ACC112 (cell line): ENCODE measurements around the gene GNA12.
"Not testable (repeated sequence)": the region's sequence is repeated elsewhere in the genome, so short reads cannot be mapped to it uniquely, and the experiment has no call there.

Experiments used
- H2AFZ ChIP-seq: fragments of 200-600 bp; sonication (generic); one replicate; pipeline ENCODE4 v1.6.0; 2017; ENCODE audit warnings: antibody characterized with exemption, low read length; ENCODE audit not compliant: unreplicated experiment
- H3K27ac ChIP-seq: fragments of 200-600 bp; sonication (generic); 2 replicates; pipeline ENCODE4 v1.5.1; 2014; ENCODE audit warnings: low read depth, mild to moderate bottlenecking, antibody characterized with exemption, low read length, moderate library complexity
- H3K27me3 ChIP-seq: fragments of 200-600 bp; sonication (generic); 2 replicates; pipeline ENCODE4 v1.6.1; 2014; ENCODE audit warnings: mild to moderate bottlenecking, antibody characterized with exemption, low read length, moderate library complexity, mixed read lengths; ENCODE audit not compliant: insufficient read depth
- H3K36me3 ChIP-seq: fragments of 200-600 bp; sonication (generic); 2 replicates; pipeline ENCODE4 v1.6.1; 2016; ENCODE audit warnings: mild to moderate bottlenecking, antibody characterized with exemption, low read length, moderate library complexity, mixed read lengths; ENCODE audit not compliant: insufficient read depth
- H3K4me1 ChIP-seq: fragments of 200-600 bp; sonication (generic); one replicate; pipeline ENCODE4 v1.6.1; 2016; ENCODE audit warnings: low read length, mixed read lengths; ENCODE audit not compliant: insufficient read depth, unreplicated experiment, control insufficient read depth
- H3K4me3 ChIP-seq: fragments of 200-600 bp; sonication (generic); 2 replicates; pipeline ENCODE4 v1.5.1; 2014; ENCODE audit warnings: mild to moderate bottlenecking, low read depth, low read length
- H3K79me2 ChIP-seq: fragments of 200-600 bp; sonication (generic); one replicate; pipeline ENCODE4 v1.6.0; 2016; ENCODE audit warnings: low read length; ENCODE audit not compliant: control insufficient read depth, unreplicated experiment, insufficient read depth

GNA12 gene

DNA sequence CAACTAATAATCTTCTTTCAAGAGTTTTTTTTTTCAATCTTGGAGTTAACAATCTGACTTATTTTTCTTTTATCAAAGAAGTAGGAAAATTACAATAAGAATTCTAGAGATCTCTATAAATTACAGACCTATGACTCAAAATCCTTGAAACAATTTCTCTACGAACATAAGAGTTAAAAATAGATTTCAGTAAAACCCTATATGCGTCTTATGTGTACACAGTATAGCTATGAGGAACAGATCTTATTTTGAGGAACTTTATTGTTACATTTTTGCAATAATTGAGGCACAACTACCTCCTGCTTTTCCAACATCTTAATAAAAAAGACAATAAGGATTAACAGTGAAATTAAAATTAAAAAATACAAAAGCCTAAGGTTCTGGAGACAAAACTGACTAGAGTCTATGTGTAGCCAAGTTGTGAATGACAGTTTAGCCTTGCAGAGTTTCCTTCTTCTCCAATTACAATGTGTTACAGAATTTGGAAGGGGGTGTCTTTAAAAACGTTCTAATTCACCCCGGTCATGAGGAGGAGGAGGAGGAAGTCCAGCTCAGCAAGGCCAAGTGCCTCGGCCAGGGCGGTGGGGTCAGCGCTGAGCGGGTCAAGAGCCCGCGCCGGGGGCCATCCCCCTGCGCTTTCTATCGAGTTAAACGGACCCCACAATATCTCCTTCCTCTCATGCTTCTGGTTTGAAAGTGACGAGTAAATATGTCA lies 115.6 kb downstream of the GNA12 start:
- H3K27ac ChIP-seq = no peak overlapping the region
- 0 out of 2 replicates have a peak, but pooled peaks cover 10% of the 10 kb centered on the region for H3K36me3 ChIP-seq
- H3K4me3 ChIP-seq = no peak overlapping the region

DNA sequence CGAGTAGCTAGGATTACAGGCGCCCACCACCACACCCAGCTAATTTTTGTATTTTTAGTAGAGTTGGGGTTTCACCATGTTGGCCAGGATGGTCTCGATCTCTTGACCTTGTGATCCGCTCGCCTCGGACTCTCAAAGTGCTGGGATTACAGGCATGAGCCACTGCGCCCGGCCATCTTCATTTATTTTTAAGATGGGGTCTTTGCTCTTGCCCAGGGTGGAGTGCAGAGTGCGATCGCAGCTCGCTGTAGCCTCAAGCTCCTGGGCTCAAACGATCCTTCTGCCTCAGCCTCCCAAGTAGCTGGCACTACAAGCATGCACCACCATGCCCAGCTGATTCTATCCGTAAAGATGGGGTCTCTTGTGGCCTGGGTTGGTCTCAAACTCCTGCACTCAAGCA lies 116.9 kb downstream of the GNA12 start:
- not testable (repeated sequence) for H3K27ac ChIP-seq, H3K79me2 ChIP-seq, H3K4me1 ChIP-seq, H2AFZ ChIP-seq, H3K36me3 ChIP-seq, H3K4me3 ChIP-seq, H3K27me3 ChIP-seq

More for the DNA sequence above, 115.6 kb downstream of the GNA12 start:
- Histone ChIP-seq H3K4me1 (no peaks in the 10 kb centered on the region), H3K27me3 (no peaks in the 10 kb centered on the region), H3K79me2 (no peaks in the 10 kb centered on the region), H2AFZ (no peak overlapping the region)

DNA sequence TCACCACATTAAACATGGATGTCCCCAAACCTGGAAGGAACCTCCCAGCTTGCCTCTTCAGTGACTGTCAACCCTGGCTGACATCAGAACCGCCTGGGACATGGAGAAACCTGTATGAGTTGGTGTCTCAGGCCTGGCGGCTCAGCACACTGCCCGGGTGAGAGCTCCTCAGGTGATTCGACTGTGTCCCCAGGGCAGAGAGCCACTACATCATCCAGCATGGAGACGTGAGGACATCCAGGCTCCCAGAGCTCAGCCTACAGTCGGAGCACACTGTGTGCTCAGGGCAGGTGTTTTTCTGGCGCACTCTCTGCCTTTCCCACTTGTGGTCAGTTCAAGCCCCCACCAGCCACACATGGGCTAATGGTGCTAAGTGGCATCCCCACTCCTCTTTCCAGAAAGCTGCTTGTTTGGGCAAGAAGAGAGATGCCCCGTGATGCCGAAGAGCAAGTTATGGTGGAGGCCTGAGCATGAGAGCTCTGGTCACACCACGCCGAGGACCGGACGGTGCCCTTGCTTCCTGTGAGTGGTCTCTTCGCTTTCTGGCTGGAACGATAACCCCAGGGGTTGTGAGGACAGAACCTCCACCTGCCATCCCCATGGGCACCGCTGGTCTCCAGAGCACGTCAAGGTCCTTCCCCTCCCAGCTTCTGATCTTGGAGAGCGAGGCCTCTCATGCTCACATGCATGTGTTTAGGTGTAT lies 117.6 kb downstream of the GNA12 start:
- H3K27ac ChIP-seq = no peak overlapping the region
- no peak overlapping the region for H3K4me3 ChIP-seq
- no peaks in the 10 kb centered on the region for H3K79me2 ChIP-seq
- no peaks in the 10 kb centered on the region for H3K27me3 ChIP-seq
- 0 out of 2 replicates have a peak, but pooled peaks cover 8% of the 10 kb centered on the region for H3K36me3 ChIP-seq
- no peak overlapping the region for H2AFZ ChIP-seq
- H3K4me1 ChIP-seq = no peaks in the 10 kb centered on the region

DNA sequence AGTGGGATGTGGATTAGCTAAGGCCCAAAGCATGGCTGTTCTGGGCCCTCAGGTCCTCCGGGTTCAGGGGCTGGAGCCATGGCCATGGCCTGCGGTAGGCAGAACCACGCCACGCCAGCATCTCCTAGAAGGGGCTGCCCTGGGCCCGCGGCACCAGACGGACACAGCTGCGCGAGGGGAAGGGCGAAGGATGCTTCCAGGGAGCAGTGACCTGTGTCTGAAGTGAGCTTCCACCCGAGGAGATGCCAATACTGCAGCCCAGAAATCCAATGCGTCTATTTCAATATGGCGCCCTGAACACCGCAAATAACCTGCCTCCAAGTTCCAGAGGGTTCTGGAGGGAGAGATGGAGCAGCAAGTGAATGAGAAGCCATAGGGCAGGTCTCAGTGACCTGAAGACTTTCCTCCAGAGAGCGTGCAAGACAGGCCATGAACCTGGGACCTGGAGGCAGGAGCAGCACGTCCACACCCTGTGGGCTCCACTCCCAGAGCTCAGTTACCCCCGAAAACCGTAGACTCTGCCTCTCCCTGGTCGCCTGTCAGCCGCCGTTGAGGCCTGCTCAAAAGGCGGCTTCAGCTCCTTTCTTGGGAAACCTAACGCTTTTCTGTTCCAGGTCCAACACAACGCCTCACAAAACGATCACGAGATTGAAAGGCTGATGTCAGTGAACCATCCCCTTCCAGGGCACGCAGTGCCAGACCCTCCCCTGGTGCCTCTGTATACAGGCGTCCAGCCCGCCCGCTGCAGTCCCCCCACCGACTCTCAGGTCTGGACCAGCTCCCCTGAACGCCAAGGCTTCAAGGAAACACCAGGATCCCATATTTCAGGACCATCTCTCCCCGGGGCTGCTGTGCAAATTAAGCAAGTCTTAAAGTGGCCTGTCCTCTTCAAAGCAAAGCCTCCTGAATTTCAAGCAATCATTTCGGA lies 118.7 kb downstream of the GNA12 start:
- no peaks in the 10 kb centered on the region for H3K36me3 ChIP-seq

DNA sequence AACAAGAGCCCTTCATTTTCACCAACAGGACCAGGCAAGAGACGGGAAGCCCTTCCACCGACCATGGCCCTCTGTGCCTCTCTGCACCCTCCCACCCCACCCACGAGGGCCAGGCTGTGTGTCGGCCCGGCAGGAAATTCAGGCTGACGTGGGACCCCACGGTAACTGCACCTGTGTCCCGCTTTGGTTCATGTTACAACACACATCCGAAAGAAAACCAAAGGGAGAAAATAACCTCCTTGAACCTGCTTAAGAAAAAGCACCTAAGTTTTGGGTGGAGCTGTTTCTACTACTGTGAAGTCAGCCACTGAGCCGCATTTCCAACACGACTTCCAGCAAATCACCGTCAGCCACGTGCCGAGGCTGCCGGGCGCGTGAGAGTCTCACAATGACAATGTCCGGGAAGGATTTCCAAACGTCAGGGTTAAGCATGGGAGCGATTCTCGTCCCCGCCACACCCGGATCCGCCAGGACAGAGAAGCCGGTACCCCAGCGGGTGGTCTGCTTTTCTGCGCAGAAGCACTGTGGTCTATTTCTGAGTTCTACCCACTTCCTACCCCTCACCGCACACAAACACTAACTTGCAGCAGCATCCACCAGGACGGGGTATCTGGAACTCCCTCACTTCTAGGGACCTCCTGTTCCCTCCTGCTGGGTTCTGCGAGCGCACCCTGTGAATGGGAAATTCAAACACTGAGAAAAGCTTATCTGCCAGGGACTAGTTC lies 119.5 kb downstream of the GNA12 start:
- no peak overlapping the region for H2AFZ ChIP-seq
- H3K79me2 ChIP-seq = no peaks in the 10 kb centered on the region
- H3K36me3 ChIP-seq = peaks cover 4% of the 10 kb centered on the region; the same call in 1 of the 2 replicates
- H3K4me3 ChIP-seq = no peak overlapping the region
- no peaks in the 10 kb centered on the region for H3K27me3 ChIP-seq
- H3K4me1 ChIP-seq = no peaks in the 10 kb centered on the region
- no peak overlapping the region for H3K27ac ChIP-seq

More for the DNA sequence above, 118.7 kb downstream of the GNA12 start:
- Histone ChIP-seq H3K27me3 (no peaks in the 10 kb centered on the region), H3K27ac (no peak overlapping the region), H2AFZ (no peak overlapping the region), H3K4me3 (no peak overlapping the region), H3K4me1 (no peaks in the 10 kb centered on the region), H3K79me2 (no peaks in the 10 kb centered on the region)

DNA sequence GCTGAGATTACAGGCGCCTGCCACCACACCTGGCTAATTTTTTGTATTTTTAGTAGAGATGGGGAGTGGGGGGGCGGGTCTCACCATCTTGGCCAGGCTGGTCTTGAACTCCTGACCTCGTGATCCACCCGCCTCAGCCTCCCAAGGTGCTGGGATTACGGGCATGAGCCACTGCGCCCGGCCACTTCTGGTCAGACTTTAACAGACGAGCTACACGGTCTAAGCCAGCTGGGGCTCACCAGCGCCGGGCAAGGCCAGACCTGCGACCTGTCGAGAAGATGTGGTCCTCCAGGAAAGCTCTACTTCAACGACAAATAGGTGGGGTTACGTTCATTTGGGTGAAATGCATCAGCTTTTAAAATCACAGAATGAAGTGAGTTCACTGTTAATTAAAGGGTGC lies 120.1 kb downstream of the GNA12 start:
- H2AFZ ChIP-seq, H3K4me1 ChIP-seq, H3K27ac ChIP-seq, H3K79me2 ChIP-seq, H3K4me3 ChIP-seq, H3K27me3 ChIP-seq, H3K36me3 ChIP-seq: not testable (repeated sequence)

DNA sequence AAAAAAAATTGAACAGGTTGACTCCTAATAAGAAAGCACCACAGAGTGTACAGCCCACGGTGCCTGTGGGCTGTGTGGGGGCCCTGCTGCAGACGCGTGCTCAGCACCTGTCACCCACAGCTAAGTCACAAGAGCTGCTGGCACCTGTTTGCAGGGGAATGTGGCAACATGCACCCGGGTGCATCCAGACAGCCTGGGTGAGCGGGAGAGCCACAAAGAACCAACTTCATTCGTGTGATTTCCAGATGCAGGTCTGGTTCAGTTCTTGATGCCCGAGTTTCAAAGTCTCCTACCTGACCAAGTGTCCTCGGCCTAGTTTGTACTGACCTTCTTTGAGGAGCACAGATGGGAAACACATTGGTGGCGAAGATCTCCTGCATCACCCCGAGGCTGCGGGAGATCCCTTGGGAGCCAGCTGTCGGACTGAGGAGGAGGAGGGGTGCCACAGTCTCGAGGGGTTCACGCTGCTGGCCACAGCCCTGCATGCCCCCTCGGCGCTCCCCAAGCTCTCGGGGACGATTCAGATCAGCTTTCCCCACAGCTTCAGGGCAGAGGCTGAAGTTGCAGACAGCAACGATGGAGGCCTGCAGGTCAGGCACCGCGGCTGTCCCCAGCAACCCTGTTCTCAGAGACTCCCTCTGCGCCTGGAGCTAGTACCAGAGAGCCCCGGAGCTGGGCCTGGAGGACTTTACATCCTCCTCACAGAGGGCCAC lies 120.8 kb downstream of the GNA12 start:
- H3K36me3 ChIP-seq = peaks cover 4% of the 10 kb centered on the region; the same call in 1 of the 2 replicates
- H3K27me3 ChIP-seq = no peaks in the 10 kb centered on the region
- H3K79me2 ChIP-seq = no peaks in the 10 kb centered on the region
- no peak overlapping the region for H3K4me3 ChIP-seq
- no peak overlapping the region for H3K27ac ChIP-seq
- H3K4me1 ChIP-seq = no peaks in the 10 kb centered on the region
- no peak overlapping the region for H2AFZ ChIP-seq

DNA sequence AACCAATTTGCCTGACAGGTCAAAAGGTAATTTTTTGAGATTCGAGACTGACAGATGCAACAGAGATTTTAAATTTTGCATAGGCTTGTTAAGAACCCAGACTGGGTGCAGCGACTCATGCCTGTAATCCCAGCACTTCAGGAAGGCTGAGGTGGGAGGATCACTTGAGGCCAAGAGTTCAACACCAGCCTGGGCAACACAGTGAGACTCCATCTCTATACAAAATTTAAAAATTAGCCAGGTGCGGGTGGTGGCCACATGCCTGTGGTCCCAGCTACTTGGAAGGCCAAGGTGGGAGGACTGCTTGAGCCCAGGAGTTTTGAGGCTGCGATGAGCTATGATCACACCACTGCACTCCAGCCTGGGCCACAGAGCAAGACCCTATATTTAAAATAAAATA lies 121.5 kb downstream of the GNA12 start:
- H3K36me3 ChIP-seq = peaks cover 4% of the 10 kb centered on the region; the same call in 1 of the 2 replicates
- no peaks in the 10 kb centered on the region for H3K27me3 ChIP-seq
- H2AFZ ChIP-seq = no peak overlapping the region
- H3K4me3 ChIP-seq = no peak overlapping the region
- H3K4me1 ChIP-seq = no peaks in the 10 kb centered on the region
- no peak overlapping the region for H3K27ac ChIP-seq
- H3K79me2 ChIP-seq = no peaks in the 10 kb centered on the region

DNA sequence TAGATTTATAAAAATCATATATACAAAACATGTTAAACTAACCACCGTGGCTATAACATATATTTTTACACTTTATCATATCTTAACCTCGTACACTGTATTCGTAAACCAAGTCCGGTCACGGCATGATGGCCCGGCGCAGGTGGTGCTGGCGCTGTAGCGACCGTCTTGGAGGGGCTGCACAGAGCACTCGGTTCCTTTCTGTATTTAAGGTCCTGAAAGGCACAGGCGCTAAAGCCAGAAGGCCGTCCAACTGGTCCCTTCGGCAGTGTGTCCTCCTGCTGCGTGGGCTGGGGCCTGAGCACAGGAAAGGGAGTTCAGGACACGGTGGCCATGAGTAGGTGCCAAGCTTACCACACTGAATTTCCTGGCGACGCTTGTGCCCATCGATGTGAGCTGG lies 122.3 kb downstream of the GNA12 start:
- Histone ChIP-seq H3K27ac (no peak overlapping the region), H2AFZ (no peak overlapping the region), H3K4me3 (no peak overlapping the region), H3K36me3 (peaks cover 4% of the 10 kb centered on the region; the same call in 1 of the 2 replicates), H3K4me1 (no peaks in the 10 kb centered on the region), H3K27me3 (no peaks in the 10 kb centered on the region), H3K79me2 (no peaks in the 10 kb centered on the region)
